Neural crest cell (in vitro differentiated cells): ENCODE measurements around the gene LBHD1. TPM values are rescaled to one million over a fixed set of nuclear protein-coding genes. Genes with fewer than 3 reads are reported as not detected.
"Not testable (repeated sequence)": the region's sequence is repeated elsewhere in the genome, so short reads cannot be mapped to it uniquely, and the experiment has no call there.

ENCODE experiments used
- DNase-seq: peaks from one replicate; pipeline ENCODE4 v3.0.0; 2021; ENCODE audit warnings: low read depth, mixed read lengths, low spot score
- H3K27ac Mint-ChIP-seq: one replicate; pipeline ENCODE4 v1.8.0; 2021; ENCODE audit warnings: mild to moderate bottlenecking, mixed read lengths; ENCODE audit not compliant: unreplicated experiment
- H3K27me3 Mint-ChIP-seq: 2 replicates; pipeline ENCODE4 v1.8.0; 2021; ENCODE audit warnings: low read depth, mild to moderate bottlenecking, mixed read lengths
- H3K36me3 Mint-ChIP-seq: 2 replicates; pipeline ENCODE4 v1.8.0; 2021; ENCODE audit warnings: low read depth, mild to moderate bottlenecking, mixed read lengths
- H3K4me1 Mint-ChIP-seq: 2 replicates; pipeline ENCODE4 v1.8.0; 2021; ENCODE audit warnings: mixed read lengths
- H3K4me3 Mint-ChIP-seq: one replicate; pipeline ENCODE4 v1.8.0; 2021; ENCODE audit warnings: mild to moderate bottlenecking, mixed read lengths
- H3K9me3 Mint-ChIP-seq: 2 replicates; pipeline ENCODE4 v1.8.0; 2021; ENCODE audit warnings: mixed read lengths
- total RNA-seq: library from RNA; stranded (reverse); gene quantifications from 2 replicates; pipeline ENCODE4 v1.2.1, GENCODE V29; 2021
- TF ChIP-seq, protein P1 (sequence below): fragments of 200-600 bp; sonication (generic); conservative IDR thresholded peaks from 2 replicates; pipeline ENCODE4 v1.5.0; 2021; ENCODE audit warnings: antibody characterized with exemption, mild to moderate bottlenecking

LBHD1 gene
- total RNA-seq, 1 donor from 2014 or later: 7.0 TPM

DNA sequence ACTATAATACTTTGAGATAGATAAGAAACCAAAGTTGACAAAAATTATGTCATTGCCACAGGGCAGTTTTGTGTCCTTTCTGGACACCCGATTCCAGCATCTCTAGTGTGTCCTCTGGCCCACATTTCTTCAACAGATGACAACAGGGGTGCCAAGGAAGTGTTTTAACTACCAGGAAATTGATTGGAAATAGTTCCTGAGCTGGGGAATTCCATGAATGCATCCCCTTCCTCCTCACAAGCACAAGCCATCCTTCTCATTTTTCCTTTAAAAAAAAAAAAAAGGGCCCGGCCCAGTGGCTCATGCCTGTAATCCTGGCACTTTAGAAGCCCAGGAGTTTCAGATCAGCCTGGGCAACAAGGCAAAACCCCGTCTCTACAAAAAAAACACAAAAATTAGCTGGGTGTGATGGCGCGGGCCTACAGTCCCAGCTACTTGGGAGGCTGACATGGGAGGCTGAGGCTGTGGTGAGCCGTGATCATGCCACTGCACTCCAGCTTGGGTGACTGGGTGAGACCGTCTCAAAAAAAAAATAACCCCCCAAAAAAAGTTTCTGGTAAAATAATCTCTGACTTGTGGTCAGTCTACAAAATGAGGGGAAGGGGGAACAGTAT is 49.5 kb downstream of the LBHD1 start:
- peaks cover 24% of the 10 kb centered on the region for H3K36me3 Mint-ChIP-seq
- TF ChIP-seq, protein P1, sequence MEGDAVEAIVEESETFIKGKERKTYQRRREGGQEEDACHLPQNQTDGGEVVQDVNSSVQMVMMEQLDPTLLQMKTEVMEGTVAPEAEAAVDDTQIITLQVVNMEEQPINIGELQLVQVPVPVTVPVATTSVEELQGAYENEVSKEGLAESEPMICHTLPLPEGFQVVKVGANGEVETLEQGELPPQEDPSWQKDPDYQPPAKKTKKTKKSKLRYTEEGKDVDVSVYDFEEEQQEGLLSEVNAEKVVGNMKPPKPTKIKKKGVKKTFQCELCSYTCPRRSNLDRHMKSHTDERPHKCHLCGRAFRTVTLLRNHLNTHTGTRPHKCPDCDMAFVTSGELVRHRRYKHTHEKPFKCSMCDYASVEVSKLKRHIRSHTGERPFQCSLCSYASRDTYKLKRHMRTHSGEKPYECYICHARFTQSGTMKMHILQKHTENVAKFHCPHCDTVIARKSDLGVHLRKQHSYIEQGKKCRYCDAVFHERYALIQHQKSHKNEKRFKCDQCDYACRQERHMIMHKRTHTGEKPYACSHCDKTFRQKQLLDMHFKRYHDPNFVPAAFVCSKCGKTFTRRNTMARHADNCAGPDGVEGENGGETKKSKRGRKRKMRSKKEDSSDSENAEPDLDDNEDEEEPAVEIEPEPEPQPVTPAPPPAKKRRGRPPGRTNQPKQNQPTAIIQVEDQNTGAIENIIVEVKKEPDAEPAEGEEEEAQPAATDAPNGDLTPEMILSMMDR: no peak
- peak overlapping the region; percentile 98 for H3K27ac Mint-ChIP-seq
- H3K4me3 Mint-ChIP-seq: peak overlapping the region; percentile 88
- H3K4me1 Mint-ChIP-seq: peaks cover 26% of the 10 kb centered on the region
- no peaks in the 10 kb centered on the region for H3K9me3 Mint-ChIP-seq
- H3K27me3 Mint-ChIP-seq: peaks cover 2% of the 10 kb centered on the region
- DNase-seq: no peak

DNA sequence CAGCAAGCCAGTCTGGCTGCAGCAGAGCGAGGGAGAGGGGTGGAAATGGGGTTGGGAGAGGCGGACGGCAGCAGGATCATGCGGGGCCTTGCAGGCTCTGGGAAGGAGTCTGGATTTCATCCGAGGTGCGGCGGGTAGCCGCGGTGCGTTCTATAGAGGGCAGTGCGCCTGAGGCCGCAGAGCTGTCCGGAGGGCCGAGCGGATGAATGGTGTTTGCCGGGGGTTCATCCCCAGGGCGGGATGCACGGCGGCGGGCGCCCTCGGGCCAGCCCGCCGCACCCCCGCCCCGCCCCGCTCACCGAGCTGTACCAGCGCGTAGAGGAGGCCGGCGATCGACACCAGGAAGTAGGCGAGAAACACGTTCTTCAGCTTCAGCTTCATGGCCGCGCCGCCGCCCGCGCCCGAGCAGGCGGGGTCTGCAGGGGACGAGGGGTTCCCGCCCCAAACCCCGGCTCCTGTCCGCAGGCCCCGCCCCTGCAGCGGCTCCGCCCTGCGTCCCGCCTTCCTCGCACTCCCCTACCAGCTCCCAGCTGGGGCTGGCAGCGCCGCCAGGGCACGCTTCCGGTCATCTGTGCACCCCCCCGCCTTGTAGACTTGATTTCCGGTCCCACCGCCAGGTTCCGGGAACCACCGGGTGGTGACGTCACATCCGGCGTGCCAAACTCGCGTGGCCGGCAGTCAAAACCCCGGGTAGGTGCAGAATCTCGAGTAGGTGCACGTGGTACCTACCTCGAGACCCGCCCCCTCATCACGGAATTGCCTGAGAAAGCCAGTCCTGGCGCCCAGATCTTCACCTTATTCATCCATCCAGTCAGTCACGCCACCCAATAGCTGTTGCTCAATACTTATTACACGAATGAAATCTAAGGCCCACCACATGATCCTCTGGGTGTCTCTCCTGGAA is 50.2 kb downstream of the LBHD1 start, which contains the start of gene B3GAT3:
Gene B3GAT3 (minus strand): TSS at position 420 of the 904 bp plus-strand sequence. CDS start 39 bp downstream, at position 381.
- Mint-ChIP-seq H3K27ac (peak within 1 kb of the TSS; percentile 99), H3K4me1 (peaks cover 26% of the 10 kb centered on the region), H3K27me3 (peaks cover 2% of the 10 kb centered on the region), H3K36me3 (peaks cover 20% of the 10 kb centered on the region), H3K9me3 (no peaks in the 10 kb centered on the region), H3K4me3 (peak within 1 kb of the TSS; percentile 100)
- peak; percentile 94 for DNase-seq
- TF ChIP-seq, protein P1: peak; percentile 36

DNA sequence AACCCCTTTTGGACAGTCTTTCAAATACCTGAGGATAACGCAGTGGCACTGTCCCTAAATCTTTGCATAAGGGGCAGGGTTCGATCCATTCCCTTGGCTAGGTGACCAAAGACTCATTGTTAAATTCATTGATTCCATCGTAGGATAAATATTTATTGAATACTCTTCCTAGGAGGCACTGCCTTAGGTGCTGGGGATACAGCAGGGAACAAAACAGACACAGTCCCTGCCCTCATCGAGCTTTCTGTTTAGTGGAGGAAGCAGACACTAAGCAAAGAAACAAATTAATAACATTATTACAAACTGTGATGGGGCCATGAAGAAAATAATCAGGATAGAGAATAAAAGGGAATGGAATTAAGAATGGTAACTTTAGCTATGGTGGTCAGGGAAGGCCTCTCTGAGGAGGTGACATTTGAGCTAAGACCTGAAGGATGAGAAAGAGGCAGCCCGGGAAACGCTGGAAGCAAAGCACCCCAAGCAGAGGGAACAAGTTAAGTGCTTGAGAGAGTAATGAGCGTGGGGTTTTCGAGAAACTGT is 51.0 kb downstream of the LBHD1 start:
- Mint-ChIP-seq H3K4me3 (peak overlapping the region; percentile 100), H3K9me3 (no peaks in the 10 kb centered on the region), H3K27ac (peak overlapping the region; percentile 99), H3K27me3 (peaks cover 2% of the 10 kb centered on the region), H3K36me3 (peaks cover 19% of the 10 kb centered on the region), H3K4me1 (peaks cover 26% of the 10 kb centered on the region)
- TF ChIP-seq, protein P1: no peak
- no peak for DNase-seq

DNA sequence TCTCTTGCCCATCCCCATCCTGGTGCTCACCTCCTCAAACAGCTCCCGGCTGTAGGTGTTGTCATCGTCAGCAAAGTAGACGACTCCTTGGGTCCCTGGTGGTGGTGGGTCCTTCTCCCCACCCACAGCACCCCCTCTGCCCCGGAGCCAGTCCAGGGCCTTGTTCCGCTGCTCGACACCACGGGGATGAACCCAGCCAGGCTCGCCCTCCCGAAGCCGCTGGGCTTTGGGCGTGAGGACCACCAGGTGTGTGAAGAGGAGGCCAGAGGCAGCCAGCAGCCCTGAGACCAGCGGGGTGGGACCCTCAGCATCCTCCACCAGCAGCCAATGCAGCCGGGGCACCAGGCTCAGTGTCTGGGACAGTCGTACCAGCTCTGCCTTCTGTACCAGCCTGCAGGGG is 55.1 kb downstream of the LBHD1 start:
- H3K36me3 Mint-ChIP-seq, DNase-seq, H3K27me3 Mint-ChIP-seq, H3K4me3 Mint-ChIP-seq, H3K27ac Mint-ChIP-seq, H3K9me3 Mint-ChIP-seq: not testable (repeated sequence)
- peaks cover 27% of the 10 kb centered on the region for H3K4me1 Mint-ChIP-seq

DNA sequence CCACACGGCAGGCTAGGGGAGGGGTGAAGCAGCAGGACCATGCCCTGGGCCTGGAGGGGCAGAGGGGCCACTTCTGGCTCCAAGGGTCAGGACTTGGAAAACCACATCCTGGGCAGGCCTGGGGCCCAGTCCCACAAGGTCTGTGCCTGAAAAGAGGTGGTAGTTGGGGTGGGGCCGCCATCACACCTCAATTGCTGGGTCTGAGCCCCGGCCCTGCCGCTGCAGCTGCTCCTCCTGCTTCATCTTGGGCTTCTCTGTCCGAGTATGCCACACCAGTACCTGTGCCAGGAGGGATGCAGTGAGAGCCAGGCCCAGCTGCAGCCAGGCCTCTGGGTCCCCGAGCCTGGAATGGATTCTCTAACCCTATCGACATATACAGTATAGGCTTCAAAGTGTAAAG is 56.5 kb downstream of the LBHD1 start:
- TF ChIP-seq, protein P1: no peak
- no peak overlapping the region for H3K27ac Mint-ChIP-seq
- no peak for DNase-seq
- peaks cover 25% of the 10 kb centered on the region for H3K4me1 Mint-ChIP-seq
- H3K4me3 Mint-ChIP-seq: no peak overlapping the region
- H3K27me3 Mint-ChIP-seq: no peaks in the 10 kb centered on the region
- H3K9me3 Mint-ChIP-seq: no peaks in the 10 kb centered on the region
- H3K36me3 Mint-ChIP-seq: peaks cover 6% of the 10 kb centered on the region
